ENCODE results near the gene MRPL27.

- no peak for TF ChIP-seq ZNF274 (IDR thresholded peaks at IDR 0.05; ENCODE audit: low read depth, low read length)
- no peak for TF ChIP-seq CTCF (IDR thresholded peaks at IDR 0.05 in 2 of 3, conservative IDR thresholded peaks at IDR 0.05 in 1 of 3; ENCODE audit: borderline replicate concordance in 1 of 3, insufficient read depth in 1 of 3, low read depth in 2 of 3, low read length in 2 of 3)
- no peak for TF ChIP-seq POLR2A (IDR thresholded peaks at IDR 0.05; ENCODE audit: borderline replicate concordance, extremely low read depth, insufficient read depth, insufficient read length)
- no peak for TF ChIP-seq POLR2AphosphoS5 (IDR thresholded peaks at IDR 0.05; ENCODE audit: low read depth, low read length)
- TF ChIP-seq JUND (IDR thresholded peaks at IDR 0.05): no peak
- TF ChIP-seq EZH2 (IDR thresholded peaks at IDR 0.05): no peak
- no peak for TF ChIP-seq TCF7L2 (IDR thresholded peaks at IDR 0.05; ENCODE audit: borderline replicate concordance, extremely low read depth, insufficient read depth, insufficient read length)
- TF ChIP-seq ZFX (IDR thresholded peaks at IDR 0.05): no peak
- TF ChIP-seq YY1 (IDR thresholded peaks at IDR 0.05; ENCODE audit: extremely low read depth, insufficient replicate concordance, low read depth, low read length): no peak
- TF ChIP-seq SRF (IDR thresholded peaks at IDR 0.05; ENCODE audit: low read depth): no peak
- TF ChIP-seq EGR1 (IDR thresholded peaks at IDR 0.05; ENCODE audit: low read depth): no peak
These were observed 1.5 kb downstream of the MRPL27 start for GRCh38 chr17:50371526-50371925.

All from HCT116 (cell line).